Cardiac muscle cell (in vitro differentiated cells and primary cell): ENCODE results near the gene EXOSC9. TPM values are rescaled to one million over a fixed set of nuclear protein-coding genes. Genes with fewer than 3 reads are reported as not detected.
A peak's percentile ranks its signal among the peaks of the same experiment; 100 is the strongest.

Experiments
- DNase-seq, 2 donors: peaks; one replicate each; pipeline versions ENCODE4 v3.0.0 to v3.0.0-alpha.2; 2010 to 2017; ENCODE audit warnings: low read depth in 1 of 2, low spot score in 1 of 2
- H3K27ac ChIP-seq: fragments of 200-600 bp; sonication (generic); 2 replicates; pipeline ENCODE4 v1.5.1; 2016
- H3K27me3 ChIP-seq: fragments of 200-600 bp; sonication (generic); 2 replicates; pipeline ENCODE4 v1.6.0; 2016; ENCODE audit warnings: control low read depth
- H3K36me3 ChIP-seq: fragments of 200-600 bp; sonication (generic); 2 replicates; pipeline ENCODE4 v1.5.1; 2016; ENCODE audit warnings: control low read depth
- H3K4me1 ChIP-seq: fragments of 200-600 bp; sonication (generic); 2 replicates; pipeline ENCODE4 v1.8.1; 2017; ENCODE audit warnings: low read depth, mild to moderate bottlenecking, mixed run types
- H3K4me3 ChIP-seq: fragments of 200-600 bp; sonication (generic); 2 replicates; pipeline ENCODE4 v1.5.1; 2016; ENCODE audit warnings: mild to moderate bottlenecking
- H3K9me3 ChIP-seq: fragments of 200-600 bp; sonication (generic); 2 replicates; pipeline ENCODE4 v1.5.1; 2017; ENCODE audit warnings: low read depth, mild to moderate bottlenecking, control low read depth
- CTCF ChIP-seq: IDR thresholded peaks from 2 replicates; pipeline ENCODE4 v1.5.1; 2012; ENCODE audit warnings: low read depth, mild to moderate bottlenecking, low read length
- polyA plus RNA-seq: library from polyadenylated mRNA; unstranded; fragments of >200 nt; fragmentation: Nextera tagmentation; extraction: Ambion mirVana; gene quantifications from 2 replicates; pipeline ENCODE4 v1.2.1, GENCODE V29; 2016
- total RNA-seq: library from RNA; depleted of rRNA; stranded (reverse); fragments of >200 nt; gene quantifications from 2 replicates; pipeline ENCODE4 v1.2.3, GENCODE V29; 2016

Gene EXOSC9
- total and polyA plus RNA-seq, 2 experiments from 2014 or later, result 29.1 to 33.0 TPM

- peaks cover 4% of the 10 kb centered on the region for H3K27me3 ChIP-seq
Measured at GRCh38 chr4:121783210-121783609, 17.9 kb upstream of the EXOSC9 start.

GRCh38 chr4:121784401-121784800 lies 16.7 kb upstream of the EXOSC9 start:
- Histone ChIP-seq H3K27me3 (peaks cover 5% of the 10 kb centered on the region), H3K4me1 (no peaks in the 10 kb centered on the region), H3K27ac (no peak overlapping the region), H3K4me3 (no peak overlapping the region), H3K36me3 (no peaks in the 10 kb centered on the region), H3K9me3 (no peaks in the 10 kb centered on the region)
- no peak for TF ChIP-seq CTCF
- no peak for DNase-seq

More at GRCh38 chr4:121783210-121783609, 17.9 kb upstream of the EXOSC9 start:
- Histone ChIP-seq H3K9me3 (no peaks in the 10 kb centered on the region), H3K27ac (no peak overlapping the region), H3K4me1 (no peaks in the 10 kb centered on the region), H3K4me3 (no peak overlapping the region), H3K36me3 (no peaks in the 10 kb centered on the region)
- no peak for DNase-seq
- no peak for TF ChIP-seq CTCF

GRCh38 chr4:121784975-121785374 lies 16.1 kb upstream of the EXOSC9 start:
- Histone ChIP-seq H3K36me3 (no peaks in the 10 kb centered on the region), H3K27me3 (peaks cover 11% of the 10 kb centered on the region), H3K4me1 (no peaks in the 10 kb centered on the region), H3K9me3 (no peaks in the 10 kb centered on the region), H3K27ac (no peak overlapping the region), H3K4me3 (no peak overlapping the region)
- no peak for TF ChIP-seq CTCF
- peak in 1 of 2 donors; percentile 98 for DNase-seq

- DNase-seq, result peak in 1 of 2 donors; percentile 74
- Histone ChIP-seq H3K9me3 (no peaks in the 10 kb centered on the region), H3K36me3 (no peaks in the 10 kb centered on the region), H3K4me3 (no peak overlapping the region), H3K4me1 (no peaks in the 10 kb centered on the region), H3K27ac (no peak overlapping the region), H3K27me3 (peaks cover 12% of the 10 kb centered on the region)
- TF ChIP-seq CTCF, result no peak
Measured at GRCh38 chr4:121785479-121785878, 15.6 kb upstream of the EXOSC9 start.

- Histone ChIP-seq H3K4me1 (no peaks in the 10 kb centered on the region), H3K27me3 (peaks cover 12% of the 10 kb centered on the region), H3K9me3 (no peaks in the 10 kb centered on the region), H3K4me3 (no peak overlapping the region), H3K36me3 (no peaks in the 10 kb centered on the region), H3K27ac (no peak overlapping the region)
- TF ChIP-seq CTCF, result no peak
- no peak for DNase-seq
Measured at GRCh38 chr4:121786221-121786620, 14.9 kb upstream of the EXOSC9 start.

GRCh38 chr4:121788896-121789295 lies 12.2 kb upstream of the EXOSC9 start:
- no peaks in the 10 kb centered on the region for H3K4me1 ChIP-seq
- TF ChIP-seq CTCF, result no peak

More at GRCh38 chr4:121788896-121789295, 12.2 kb upstream of the EXOSC9 start:
- no peak overlapping the region for H3K27ac ChIP-seq
- peaks cover 9% of the 10 kb centered on the region for H3K27me3 ChIP-seq
- H3K36me3 ChIP-seq, result no peaks in the 10 kb centered on the region
- DNase-seq, result no peak
- no peaks in the 10 kb centered on the region for H3K9me3 ChIP-seq
- no peak overlapping the region for H3K4me3 ChIP-seq
